COLO668 (cell line): Measurements from ENCODE around the gene ZNF575.
A peak's percentile ranks its signal among the peaks of the same experiment; 100 is the strongest.

Source experiments
- DNase-seq: peaks from one replicate; lab custom pipeline; 2025; ENCODE audit not compliant: unreplicated experiment; lab: John Stamatoyannopoulos, UW

The ZNF575 gene

GRCh38 chr19:43570174-43570791 lies 37.3 kb downstream of the ZNF575 start:
- DNase-seq: peak; percentile 76

- DNase-seq: peak; percentile 64
Measured at GRCh38 chr19:43572171-43572588, 39.2 kb downstream of the ZNF575 start.

DNA sequence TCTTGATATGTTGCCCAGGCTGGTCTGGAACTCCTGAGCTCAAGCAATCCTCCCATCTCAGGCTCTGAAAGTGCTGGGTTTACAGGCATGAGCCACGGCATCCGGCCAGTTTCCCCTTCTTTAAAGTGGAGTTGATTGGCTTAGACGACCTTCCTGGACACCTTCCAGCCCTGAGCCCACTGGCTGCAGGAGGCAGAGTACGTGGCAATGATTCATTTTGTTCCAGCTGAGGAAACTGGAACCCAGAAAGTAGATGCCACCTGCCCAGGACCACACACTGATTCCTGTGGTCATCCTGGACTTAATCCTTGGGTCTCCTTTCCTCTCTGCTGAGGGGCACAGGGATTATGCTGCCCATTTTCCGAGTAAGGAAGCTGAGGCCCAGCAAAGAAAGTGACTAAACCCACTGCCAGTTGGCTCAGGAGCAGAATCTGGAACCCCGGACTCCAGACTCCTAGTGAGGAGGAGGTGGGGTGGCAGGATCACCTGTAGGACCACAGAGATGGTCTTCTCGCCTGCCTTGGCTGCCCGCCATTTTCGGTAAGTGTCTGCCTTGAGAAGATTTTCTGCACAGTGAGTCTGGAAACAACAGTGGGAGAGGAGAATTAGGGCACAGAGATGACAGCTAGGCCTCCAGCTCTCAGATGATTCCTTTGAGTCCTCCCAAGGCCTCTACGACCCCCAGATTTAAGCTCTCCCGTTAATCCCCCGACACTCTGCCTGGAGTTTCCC lies 41.6 kb downstream of the ZNF575 start:
- DNase-seq: no peak

DNA sequence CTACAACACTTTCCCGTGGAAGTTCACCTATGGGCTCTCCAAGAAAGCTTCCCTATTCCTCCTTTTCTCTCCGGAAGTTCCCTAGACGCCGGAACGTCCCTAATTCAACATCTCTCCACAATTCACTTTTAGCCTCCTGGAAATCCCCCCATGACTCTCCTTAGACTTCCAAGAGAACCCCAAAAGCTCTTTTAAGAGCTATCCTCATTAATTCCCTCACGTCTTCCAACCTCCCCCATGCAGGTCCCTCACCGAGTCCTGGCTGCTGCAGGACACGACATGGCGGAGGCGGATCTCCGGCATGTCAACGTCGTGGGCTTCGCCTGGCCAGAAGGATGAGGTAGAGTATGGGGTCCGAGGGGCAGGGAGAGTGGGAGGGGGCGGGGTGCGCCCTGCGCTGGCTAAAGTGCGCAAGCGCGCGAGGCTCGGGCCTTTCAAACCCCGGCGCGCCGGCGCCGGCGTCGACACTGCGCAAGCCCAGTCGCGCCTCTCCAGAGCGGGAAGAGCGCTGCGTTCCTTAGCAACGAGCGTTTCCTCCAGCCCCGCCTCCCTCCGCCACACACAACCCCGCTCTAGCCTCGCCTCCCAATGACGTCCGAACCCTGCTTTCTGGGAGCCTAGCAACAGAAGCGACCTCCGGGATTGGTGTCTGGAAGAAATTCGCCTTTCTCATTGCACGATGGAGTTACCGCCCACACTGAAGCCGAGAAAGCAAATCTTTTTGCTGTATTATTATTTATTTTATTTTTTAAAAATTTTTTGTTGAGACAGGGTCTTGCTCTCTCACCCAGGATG lies 42.4 kb downstream of the ZNF575 start, which contains the start of the genes PINLYP and XRCC1:
Gene PINLYP (plus strand): TSS at position 646 of the 795 bp plus-strand sequence. CDS start 1,391 bp downstream, outside the sequence.
Gene XRCC1 (minus strand): TSS at position 372 of the 795 bp plus-strand sequence. CDS start 69 bp downstream, at position 303.
- peak; percentile 98 for DNase-seq

- DNase-seq: no peak
Measured at GRCh38 chr19:43575955-43576878, 43.2 kb downstream of the ZNF575 start.

DNA sequence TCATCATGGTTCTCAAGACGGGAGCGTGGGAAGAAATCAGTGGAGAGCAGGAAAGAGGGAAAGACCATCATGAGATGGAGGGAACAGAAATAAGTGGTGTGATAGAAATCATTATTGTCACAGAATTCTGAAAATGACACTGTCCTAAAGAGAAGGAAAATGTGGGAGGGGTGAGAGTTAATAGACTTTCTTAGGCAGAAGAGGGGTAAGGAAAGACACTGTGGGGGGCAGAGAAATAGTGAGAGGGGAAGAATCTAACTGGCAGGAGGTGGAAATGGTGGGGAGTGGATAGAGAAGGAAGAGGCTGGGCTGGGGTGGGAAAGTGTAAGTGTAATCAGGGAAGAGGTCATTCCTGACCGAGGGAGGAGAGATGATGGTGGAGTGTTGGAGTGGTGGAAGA lies 45.8 kb downstream of the ZNF575 start:
- DNase-seq: no peak

DNA sequence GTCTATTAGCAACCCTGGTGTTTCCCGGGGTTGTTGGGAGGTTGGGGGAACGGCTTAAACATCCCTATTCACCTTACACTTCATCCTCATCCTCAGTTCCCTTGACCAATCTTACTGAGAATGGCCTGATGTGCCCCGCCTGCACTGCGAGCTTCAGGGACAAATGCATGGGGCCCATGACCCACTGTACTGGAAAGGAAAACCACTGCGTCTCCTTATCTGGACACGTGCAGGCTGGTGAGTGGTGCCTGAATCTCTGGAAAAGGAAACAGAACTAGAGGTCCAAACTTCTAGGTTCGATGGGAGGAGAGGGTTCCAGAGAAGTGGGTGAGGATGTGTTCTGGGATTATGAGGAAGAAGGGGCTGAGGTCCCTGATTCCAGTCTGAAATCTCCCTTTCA lies 48.5 kb downstream of the ZNF575 start:
- DNase-seq: no peak

GRCh38 chr19:43582495-43582894 lies 49.5 kb downstream of the ZNF575 start:
- DNase-seq: no peak

GRCh38 chr19:43584484-43584883 lies 51.5 kb downstream of the ZNF575 start:
- no peak for DNase-seq
